K562 treated with DMSO at 1 percent for 12 hours (cell line): ENCODE results near the gene DUSP21. TPM values are rescaled to one million over a fixed set of nuclear protein-coding genes. Genes with fewer than 3 reads are reported as not detected.

Experiments
- total RNA-seq: library from RNA; unstranded; fragments of 300-600 nt; gene quantifications from 2 replicates; pipeline ENCODE4 v1.2.3, GENCODE V29; 2022; ENCODE audit not compliant: insufficient read depth

DUSP21 gene
- total RNA-seq: 1.3 TPM in 1 of 2 replicates, not detected in the other

DNA sequence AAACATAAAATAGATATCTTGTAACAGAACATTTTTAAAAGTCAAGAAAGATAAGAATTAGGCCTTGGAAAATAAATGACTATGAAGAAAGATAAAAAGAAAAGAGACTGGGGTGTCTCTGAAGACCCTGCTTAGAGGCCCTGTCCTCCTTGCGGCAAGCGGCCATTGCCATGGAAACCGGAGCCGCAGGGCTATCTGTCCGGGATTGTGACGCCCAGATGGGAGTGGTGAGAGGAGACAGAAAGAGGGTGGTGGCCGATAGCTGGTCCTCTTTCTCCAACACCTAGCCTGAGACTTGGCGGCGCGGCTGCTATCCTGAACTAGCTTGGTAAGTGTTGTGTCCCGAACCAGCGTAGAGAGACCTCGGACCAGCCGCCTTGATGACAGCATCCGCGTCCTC is at the start of gene DUSP21:
DUSP21 (plus strand) TSS at position 269 of the 400 bp plus-strand sequence; CDS start at position 381, 112 bp downstream.

DNA sequence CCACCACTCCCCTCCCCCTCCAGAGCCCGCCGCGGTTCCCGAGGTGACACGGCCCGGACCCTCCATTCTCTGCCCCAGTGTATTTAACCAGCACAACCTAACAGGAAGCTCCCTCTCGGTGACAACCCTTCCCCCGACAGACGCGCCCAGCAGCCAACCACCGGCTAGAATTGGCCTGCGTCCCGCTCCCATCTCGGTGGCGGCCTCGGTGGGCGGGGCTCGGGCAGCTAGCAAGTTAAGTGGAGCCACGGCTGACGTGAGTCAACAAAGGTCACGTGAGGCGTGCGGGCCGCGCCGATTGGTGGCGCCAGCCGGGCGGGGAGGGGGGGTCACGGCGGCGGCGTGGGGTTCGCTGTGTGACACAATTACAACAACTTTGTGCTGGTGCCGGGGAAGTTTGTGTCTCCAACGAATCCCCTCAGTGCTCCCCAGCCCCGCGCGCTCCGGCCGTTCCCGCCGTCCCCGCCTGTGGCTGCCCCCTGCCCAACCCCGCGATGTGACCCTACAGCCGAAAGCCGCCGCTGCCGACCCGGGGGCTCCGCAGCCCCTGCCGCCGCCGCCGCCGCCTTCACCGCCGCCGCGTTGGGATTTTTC is 29.1 kb downstream of the DUSP21 start, which contains the start of gene KDM6A:
KDM6A (plus strand) TSS at position 368 of the 594 bp plus-strand sequence. CDS start 364 bp downstream, outside the sequence.

Other genes with a start within 250 kb of the DUSP21 start
- gene KDM6A, start 29.2 kb downstream of the DUSP21 start, total RNA-seq: 11.4 and 22.6 TPM in 2 replicates